B cell (primary cell): ENCODE data around the gene BSND.

Experiments
- EZH2 ChIP-seq: IDR thresholded peaks from 2 replicates; pipeline ENCODE4 v1.6.1; 2012; ENCODE audit warnings: borderline replicate concordance, low read depth, mild to moderate bottlenecking, moderate library complexity, low read length; ENCODE audit not compliant: insufficient read depth, poor library complexity, severe bottlenecking
- TF ChIP-seq, protein P1 (sequence below): fragments of 200-600 bp; IDR thresholded peaks from one replicate; pipeline ENCODE4 v1.8.0; 2022; ENCODE audit warnings: antibody characterized with exemption, mild to moderate bottlenecking

DNA sequence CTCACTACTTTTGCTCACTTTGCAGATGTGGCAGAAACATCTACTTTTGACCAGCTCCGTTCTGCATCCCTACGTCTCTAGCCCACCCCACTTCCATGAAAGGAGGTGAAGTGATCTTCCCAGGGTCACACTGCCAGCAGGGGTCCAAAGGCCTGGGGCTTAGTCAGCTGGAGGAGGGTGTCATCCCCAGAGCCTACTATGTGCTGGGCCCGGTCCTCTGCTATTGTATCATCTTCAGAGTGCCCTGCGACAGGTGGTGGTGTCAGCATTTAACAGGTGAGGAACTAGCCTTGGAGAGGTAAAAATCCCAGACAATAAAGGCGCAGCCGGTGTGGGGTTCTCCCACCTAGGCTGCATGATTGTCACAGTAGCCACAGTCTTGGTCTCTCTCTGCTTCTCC lies 5.6 kb upstream of the BSND start:
- TF ChIP-seq, protein P1, sequence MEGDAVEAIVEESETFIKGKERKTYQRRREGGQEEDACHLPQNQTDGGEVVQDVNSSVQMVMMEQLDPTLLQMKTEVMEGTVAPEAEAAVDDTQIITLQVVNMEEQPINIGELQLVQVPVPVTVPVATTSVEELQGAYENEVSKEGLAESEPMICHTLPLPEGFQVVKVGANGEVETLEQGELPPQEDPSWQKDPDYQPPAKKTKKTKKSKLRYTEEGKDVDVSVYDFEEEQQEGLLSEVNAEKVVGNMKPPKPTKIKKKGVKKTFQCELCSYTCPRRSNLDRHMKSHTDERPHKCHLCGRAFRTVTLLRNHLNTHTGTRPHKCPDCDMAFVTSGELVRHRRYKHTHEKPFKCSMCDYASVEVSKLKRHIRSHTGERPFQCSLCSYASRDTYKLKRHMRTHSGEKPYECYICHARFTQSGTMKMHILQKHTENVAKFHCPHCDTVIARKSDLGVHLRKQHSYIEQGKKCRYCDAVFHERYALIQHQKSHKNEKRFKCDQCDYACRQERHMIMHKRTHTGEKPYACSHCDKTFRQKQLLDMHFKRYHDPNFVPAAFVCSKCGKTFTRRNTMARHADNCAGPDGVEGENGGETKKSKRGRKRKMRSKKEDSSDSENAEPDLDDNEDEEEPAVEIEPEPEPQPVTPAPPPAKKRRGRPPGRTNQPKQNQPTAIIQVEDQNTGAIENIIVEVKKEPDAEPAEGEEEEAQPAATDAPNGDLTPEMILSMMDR, result no peak
- TF ChIP-seq EZH2, result no peak
